Measurements from ENCODE around the gene KIF17.

Gene KIF17

DNA sequence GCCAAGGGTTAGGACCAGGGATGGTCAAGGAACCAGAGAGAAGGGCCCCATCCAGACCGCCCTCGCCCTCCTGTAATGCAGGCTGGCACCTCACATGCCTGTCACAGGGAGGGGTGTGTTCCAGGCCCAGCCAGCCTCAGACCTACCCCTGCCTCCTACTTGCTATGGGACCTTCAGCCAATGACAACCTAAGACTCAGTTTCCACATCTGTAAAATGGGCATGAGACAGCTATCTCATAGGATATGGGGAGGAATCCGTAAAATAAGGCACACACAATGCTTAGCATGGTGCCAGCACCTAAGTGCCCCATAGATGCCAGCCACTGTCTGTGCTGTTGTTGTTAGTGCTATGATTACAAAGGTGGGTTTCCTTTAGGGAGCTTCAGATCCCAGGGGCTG, 7.9 kb downstream of the KIF17 start:
- DNase-seq, result no peak

DNA sequence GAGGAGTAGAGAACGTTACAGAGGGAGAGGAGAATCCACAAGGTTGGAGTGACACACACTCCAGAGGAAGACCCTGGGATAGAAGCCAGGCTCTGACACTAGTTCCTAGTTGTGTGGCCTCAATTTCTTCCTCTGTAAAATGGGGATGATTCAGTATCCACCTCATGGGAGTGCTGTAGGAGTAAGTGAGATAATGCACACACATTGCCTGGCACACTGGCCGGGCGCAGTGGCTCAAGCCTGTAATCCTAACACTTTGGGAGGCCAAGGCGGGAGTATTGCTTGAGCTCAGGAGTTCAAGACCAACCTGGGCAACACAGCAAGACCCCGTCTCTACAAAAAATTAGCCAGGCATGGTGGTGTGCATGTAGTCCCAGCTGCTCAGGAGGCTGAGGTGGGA, 8.9 kb downstream of the KIF17 start:
- DNase-seq, result no peak

DNA sequence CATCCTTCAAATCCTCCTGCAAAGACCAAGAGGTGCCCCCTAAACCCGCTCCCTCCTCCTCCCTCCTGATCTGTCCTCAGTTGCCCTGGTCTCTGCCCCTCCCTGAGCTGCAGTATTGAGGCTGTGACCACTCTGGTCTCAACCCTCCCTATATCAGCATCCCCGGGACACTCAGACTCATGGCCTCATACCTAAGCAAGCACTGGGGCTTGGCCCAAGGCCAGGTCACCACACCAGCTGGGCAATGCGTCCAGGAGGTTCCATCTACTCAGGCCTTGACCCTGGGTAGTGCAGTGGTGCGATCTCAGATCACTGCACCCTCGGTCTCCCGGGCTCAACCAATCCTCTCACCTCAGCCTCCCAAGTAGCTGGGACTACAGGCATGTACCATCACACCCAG, 9.8 kb downstream of the KIF17 start:
- DNase-seq, result no peak

DNA sequence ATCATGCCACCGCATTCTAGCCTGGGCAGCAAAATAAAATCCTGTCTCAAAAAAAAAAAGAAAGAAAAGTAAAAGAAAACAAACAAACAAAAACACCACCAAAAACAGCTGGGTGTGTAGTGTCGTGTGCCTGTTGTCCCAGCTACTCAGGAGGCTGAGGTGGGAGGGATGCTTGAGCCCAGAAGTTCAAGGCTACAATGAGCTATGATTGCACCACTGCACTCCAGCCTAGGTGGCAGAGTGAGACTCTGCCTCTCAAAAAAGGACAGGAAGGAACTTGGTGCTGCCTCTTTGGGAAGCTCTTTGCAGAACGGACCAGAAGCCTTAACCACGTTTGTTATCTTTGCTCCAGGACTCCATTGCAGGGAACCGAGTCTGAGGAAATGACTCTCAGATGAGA, 11.0 kb downstream of the KIF17 start:
- DNase-seq, result no peak

DNA sequence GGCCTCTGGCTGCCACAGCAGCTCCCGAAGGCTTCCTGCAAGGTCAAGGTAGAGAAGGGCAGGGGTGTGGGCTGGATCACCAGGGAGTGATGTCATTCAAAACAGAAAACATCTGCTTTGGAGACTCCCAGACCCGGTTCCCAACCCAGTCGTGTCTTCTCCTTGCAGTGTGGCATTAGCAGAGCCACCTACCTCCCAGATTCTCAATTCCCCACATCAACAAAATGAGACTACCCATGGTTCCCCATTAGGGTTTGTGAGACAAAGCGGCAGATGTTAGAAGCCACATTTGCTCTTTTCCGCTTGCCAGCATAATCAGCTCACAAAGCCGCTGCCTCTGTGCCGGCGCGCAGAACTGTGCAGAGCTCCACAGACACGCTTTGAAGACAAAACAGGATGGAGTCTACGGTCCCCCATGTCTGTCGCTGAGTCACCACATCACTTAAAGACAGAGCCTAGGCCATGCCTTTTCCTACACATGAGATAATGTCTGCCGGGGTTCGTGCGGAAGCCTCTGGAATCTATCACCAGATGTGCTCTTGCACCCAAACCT, 12.5 kb downstream of the KIF17 start:
- DNase-seq, result no peak

DNA sequence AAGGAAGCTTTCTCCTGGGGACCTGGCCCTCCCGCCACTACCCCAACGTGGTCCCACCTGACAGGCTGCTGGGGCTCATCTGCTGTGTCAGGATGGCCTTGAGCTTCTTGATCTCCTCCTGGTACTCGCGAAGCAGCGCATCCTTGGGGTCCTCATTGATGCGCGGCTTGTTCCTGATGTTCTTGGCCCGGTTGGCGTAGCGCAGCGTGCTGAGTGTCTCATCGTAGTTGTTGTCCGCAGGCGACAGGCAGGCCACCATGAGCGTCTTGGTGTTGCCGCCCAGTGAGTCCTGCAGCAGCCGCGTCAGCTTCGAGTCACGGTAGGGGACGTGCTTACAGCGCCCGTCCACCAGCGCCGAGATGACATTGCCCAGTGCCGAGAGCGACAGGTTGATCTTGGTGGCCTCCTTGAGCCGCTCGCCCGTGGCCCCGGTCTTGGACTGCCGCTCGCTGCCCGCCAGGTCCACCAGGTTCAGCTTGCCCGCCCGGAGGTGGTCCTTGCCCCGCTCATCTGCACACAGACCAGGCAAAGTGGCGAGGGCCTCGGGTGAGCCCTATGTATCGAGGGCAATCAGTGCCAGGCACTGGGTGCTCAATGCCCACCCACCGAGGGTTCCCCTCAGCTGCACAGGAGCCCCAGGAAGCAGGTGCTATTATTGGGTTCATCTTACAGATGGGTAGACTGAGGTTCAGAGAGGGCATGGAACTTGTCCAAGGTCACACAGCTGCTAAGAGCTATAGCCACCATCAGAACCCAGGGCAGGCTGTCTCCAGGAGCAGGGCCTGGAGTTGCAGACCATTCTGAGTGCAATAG, 13.2 kb downstream of the KIF17 start:
- no peak for DNase-seq

DNA sequence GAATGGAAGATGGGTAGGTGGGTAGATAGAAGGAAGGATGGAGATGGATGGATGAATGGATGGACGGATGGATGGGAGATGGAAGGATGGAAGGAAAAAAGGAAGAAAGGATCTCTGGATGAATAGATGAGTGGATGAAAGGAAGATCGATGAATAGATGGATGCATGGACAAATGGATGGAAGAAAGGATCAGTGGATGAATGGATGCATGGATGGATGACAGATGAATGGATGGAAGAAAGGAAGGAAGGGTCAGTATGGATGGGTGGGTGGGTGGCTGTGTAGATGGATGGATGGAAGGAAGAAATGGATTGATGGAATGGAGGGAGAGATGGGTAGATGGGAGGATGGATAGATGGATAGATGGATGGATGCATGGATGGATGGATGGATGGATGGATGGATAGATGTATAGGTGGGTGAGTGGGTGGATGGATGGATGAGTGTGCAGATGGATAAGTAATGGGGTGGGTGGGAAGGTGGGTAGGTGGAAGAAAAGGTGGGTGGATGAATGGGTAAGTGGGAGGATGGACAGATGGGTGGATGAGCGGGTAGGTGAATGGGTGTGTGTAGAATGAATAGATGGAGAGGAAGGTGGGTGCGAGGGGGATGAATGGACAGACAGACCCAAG, 14.6 kb downstream of the KIF17 start:
- no peak for DNase-seq

DNA sequence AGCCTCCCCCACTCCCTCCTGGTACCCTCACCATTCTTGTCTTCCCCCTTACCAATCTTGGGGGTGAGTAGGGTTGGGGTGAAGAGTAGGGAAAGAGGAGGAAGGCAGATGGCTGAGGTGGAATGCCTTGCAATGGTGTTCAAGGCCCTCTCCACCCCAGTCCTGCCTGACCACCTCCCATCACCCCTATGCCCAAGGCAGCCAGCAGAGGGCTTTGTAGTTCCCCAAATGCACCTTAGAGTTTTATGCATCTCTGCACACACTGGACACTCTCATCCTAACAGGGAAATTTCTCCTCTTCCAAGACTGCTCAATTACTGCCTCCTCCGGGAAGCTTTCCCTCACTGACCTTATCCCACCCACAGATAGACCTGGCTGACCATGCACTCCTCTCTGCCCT, 15.4 kb downstream of the KIF17 start:
- DNase-seq, result no peak

DNA sequence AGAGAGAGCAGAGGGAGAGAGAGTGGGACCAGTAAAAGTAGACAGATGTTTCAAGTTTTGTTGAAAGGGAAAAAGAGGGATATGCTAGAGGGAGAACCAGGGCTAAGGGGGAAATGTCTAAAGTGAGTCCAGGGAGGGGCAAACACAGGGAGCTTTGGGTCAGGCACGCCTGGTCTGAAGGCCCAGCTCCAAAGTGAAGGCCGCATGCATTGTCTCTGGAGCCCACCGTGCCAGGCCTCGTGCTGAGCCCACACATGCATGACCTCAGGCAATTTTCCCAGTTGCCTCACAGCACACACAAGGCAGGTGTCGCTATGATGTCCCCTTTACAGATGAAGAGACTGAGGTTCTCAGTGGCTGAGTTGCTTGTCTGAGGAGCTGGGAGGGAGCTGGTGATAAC, 16.0 kb downstream of the KIF17 start:
- DNase-seq, result no peak

DNA sequence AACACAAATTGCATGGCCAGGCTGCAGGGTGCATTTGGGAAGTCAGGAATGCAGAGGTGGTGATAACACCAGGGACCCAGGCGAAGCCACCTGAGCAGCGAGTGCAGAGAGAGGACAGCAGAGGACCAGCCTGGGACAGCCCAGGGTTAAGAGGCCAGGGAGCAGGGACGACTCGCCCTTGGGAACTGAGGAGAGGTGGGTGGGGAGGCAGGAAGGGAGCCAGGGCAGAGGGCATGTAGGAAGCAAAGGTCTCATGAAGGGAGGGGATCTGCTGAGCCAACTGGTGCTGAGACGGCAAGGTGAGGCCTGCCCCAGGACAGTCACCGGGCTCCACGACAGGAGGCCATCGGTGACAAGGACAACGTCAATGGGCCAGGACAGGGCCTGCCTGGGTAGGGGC, 16.4 kb downstream of the KIF17 start:
- DNase-seq, result no peak

DNA sequence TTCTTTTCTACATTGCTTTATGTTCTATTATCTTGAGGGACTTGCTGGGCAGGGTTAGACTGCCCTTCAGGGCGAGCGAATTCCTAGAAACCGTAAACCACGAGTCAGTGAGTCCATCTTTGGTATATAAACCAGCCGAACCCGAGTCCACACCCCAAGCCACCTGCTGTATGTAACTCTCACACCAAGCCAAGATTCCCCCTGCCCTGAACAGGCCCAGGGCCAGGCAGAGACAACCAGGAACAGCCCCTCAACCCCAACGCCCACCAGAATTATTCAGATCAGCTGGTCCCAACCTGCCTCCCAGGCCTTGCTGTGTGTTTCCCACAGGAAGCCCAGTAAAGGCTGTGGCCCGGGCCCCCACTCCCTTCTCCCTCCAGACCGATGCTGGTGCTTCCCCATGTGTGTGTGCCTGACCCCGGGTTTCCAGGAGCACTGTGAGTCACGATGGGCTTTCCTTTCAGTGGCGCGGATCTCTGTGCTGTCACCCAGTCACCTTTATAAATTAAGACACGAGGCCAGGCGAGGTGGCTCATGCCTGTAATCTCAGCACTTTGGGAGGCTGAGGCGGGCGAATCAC, 17.1 kb downstream of the KIF17 start:
- DNase-seq, result no peak

DNA sequence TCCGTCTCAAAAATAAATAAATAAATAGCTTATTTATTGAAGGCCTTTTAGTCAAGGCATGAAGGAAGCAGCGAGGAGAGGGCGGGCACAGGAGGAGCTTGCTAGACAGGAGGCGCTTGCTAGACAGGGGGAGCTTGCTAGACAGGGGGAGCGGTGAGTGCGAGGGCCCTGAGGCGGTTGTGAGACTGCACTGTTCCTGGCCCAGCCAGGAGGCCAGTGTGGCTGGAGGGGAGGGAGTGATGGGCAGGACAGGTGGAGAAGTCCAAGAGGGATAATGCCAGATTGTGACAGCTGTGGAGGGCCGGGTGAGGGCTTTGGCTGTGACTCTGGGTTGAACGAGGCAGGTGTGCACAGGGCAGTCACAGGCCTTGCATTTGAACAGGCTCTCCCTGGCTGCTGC, 18.2 kb downstream of the KIF17 start:
- DNase-seq, result no peak

DNA sequence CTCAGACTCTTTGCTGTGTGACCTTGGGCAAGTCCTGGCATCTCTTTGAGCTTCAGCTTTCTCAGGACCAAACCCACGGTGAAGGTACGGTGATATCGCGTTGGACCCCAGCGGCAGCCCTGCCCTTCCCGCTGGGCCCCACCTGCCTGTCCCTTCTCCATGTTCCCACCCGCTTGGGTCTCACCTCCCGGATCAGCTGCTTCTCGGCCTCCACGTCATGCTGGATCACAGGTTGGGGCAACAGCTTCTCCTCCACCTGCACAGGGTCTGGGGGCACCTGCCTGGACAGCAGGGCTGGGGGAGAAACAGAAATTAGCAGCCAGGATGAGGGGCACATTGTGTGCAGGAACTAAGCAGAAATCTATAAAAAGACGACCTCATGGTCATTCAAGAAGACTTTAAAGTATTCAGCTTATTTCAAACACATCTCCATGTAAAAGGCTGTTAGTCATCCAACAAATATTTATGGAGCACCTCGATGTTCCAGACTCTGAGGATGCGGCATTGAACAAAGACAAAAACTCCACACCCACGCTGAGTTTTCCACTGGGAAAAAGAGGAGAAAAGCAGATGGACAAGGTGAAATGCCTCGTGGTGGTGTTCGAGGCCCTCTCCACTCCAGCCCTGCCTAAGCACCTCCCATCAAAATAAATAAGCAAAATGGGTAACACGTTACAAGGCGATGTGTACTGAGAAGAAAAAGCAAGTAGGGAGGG, 19.5 kb downstream of the KIF17 start:
- DNase-seq, result no peak

DNA sequence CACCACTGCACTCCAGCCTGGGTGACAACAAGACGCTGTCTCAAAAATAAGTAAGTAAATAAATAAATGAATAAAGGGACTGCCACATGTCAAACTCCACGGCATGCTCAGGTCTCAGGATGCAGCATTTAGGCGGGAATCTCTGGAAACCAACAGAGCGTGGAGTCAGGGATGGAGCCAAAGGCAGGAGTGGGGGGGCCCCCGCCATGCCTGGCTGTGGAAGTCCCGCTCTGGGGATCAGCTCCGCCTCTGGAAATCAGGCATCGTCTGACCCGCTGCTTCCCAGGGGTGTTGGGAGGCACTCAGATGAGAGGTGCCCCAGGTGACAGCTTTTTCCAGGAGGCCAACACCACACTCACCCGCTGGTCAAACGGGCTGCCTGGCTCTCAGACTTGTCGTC, 20.2 kb downstream of the KIF17 start:
- DNase-seq, result no peak

DNA sequence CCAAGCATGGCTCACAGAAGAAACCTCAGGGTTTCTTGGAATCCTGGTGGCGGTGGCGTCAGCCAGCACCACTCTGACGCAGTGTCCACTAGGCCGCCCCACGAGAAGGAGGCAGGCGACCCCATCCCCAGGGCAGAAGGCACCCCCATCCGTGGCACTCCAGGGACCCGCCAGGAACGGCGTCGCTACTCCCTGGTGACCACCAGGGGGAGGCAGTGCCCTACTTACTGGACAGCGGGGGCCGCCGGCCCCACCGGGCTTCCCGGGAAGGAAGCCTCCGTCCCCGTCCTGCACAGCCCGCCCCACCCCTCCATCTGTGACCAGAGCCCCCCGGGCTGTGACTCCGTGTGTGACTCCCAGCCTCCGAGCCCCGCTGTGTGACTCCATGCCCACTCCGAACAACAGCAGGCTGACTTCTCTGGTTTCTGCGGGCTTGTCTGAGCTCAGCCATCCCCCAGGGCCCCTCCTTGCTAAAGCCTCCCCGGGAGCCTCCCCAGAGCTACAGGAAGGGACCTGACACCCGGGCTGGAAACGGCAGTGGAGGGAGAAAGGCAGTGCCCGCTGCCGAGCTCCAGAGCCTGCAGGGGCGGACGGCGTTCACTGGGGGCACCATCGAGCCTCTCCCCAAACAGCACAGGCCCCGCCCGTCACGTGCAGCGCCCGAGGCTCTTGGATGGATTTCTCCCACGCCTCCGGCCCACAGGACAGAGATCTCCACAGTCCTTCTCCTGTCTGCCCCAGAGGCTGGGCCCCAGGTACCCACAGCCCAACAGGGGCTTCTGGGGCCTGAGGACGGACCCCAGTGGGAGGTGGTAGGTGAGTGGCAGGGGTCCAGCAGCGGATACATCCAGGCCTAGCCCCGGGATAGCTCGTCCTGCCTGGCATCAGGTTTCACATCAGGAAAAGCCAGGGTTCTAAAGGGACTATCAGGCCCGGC, 21.1 kb downstream of the KIF17 start:
- peak; percentile 67 for DNase-seq

DNA sequence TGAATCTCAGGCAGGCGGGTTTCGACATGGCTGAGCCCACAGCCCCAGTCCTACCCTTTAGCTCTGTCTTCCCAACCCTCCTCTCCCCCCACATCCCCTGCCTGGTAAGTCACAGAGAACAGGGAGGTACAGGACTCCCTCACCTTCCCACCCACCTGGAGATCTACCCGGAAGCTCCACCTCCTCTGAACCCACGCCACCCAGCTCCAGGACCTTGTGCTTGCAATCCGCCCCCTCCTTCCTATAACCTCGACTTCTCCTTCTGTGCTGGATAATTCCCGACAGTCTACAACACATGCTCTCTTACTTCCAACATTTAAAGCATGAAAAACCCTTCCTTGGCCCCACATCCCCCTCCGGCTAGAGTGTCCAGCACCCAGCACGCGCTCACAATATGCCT, 22.3 kb downstream of the KIF17 start:
- no peak for DNase-seq

DNA sequence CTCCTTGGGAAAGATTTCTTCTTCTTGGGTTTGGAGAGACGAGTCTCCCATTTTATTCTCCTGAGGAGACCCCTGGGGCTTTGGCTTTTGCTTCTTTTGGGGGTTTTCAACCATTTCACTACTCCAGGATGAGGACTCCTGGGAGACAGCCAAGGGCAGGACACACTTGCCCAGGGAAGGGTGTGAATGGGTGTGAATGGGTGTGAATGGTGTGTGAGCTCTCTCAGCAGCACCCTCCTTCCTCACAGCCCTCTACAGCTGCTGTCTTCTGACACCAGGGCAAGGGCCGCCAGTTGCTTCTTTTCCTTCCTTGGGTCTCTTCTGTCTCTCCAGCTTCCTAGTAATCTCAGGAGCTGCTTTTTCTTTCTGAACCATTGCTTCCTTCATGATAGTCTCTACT, 24.2 kb downstream of the KIF17 start:
- no peak for DNase-seq

DNA sequence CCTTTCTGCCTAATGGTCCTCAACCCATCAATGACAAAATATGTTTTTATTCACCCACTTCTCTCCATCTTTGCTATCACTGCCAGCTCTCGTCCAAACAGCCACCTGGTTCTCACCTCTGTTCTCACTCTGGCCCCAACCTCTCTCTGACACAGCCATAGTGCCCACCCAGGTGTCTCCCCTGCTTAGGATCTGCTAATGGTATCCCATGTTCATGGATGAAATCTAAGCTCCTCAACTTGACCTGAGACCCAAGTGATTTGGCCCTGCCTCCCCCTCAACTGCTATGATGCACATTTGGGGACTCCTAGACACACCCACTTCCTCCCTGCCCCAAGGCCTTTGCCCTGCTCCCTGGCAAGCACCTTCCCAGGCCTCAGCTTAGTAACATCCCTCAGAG, 25.9 kb downstream of the KIF17 start:
- DNase-seq, result no peak

DNA sequence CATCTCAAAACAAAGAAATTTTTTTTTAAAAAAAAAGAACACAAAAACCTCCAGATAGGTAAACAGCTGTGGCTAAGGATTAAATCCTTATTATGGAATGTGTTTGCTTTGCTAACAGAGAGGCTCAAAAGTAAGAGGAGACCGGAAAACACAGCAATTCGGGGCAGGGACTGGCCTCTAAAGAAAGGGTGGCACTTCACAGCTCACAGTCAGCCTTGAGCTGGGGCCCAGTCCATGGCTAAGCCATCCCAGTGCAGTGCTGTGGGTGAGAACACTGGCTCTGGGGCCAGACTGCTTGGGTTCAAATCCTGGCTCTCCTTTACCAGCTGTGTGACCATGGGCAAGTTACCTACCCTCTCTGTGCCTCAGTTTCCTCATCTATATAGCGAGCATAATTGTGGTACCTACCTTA, 28.2 kb downstream of the KIF17 start:
- DNase-seq, result no peak

DNA sequence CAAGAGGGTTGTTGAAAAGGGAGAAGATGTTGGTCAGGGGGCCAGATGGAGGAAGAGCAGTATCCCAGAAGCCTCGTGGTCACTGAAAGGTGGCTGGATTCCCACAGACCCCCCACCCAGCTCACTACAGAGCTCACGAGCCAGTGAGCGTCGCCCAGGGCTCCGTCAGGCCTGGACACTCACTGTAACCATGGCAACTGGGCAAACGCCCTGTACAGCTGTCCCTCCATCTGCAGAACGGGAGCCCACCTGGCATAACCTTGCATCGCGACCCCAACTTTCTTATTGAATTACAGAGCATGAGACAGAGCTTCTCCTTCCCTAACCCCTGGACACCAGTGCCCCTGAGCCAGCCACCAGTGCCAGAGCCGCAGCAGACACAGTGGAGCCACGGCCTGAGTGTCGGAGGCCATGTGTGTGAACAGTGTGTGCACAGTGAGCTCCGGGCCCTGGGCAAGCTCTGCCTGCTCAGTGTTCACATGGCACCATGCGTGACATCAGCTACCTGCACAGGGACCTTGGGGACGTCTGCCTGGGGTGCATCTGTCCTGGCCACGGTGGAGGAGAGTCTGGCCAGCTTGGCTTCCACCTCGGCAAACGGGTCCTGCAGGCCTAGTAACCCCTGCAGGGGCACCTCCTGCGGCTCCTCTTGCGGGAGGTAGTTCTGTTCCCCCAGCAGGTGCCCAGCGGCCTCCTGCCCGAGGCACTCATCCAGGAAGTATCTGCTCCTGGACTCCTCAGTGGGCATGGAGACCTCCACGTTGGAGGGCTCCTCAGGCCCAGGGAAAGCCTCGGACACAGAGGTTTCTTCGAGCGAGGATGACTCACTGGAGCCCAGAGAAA, 30.7 kb downstream of the KIF17 start:
- DNase-seq, result no peak

DNA sequence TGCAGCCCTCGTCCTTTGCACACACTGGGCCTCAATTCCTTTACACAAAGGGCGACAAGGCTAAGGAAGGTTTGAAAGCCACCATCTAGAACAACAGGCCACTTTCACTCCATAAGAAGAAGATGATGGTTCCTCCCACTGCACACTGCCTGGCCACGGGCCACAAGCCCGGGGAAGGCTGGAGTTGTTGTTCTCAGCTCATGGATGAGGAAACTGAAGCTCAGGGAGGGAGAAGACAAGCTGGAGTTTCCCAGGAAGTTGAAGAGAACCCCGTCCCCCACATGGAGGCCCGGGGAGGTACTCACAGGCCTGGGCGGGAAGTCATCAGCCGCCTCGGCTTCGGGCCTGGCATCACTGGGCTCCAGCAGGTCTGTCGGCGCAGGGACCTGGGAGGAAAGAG, 32.1 kb downstream of the KIF17 start:
- no peak for DNase-seq

All from CD4-positive, alpha-beta T cell treated with Interleukin-21 for 1 hour (primary cell).